Measurements from ENCODE around the gene CCDC181.
A peak's percentile ranks its signal among the peaks of the same experiment; 100 is the strongest.

Gene CCDC181

GRCh38 chr1:169363046-169363730, 64.1 kb downstream of the CCDC181 start:
- H4K20me1 ChIP-seq (ENCODE audit: control insufficient read depth, insufficient read depth, low read depth, low read length), result no peaks in the 10 kb centered on the region
- no peaks in the 10 kb centered on the region for H3K27me3 ChIP-seq (ENCODE audit: control insufficient read depth, low read length)
- no peaks in the 10 kb centered on the region for H3K36me3 ChIP-seq (ENCODE audit: control insufficient read depth, low read length)
- TF ChIP-seq, protein P1, sequence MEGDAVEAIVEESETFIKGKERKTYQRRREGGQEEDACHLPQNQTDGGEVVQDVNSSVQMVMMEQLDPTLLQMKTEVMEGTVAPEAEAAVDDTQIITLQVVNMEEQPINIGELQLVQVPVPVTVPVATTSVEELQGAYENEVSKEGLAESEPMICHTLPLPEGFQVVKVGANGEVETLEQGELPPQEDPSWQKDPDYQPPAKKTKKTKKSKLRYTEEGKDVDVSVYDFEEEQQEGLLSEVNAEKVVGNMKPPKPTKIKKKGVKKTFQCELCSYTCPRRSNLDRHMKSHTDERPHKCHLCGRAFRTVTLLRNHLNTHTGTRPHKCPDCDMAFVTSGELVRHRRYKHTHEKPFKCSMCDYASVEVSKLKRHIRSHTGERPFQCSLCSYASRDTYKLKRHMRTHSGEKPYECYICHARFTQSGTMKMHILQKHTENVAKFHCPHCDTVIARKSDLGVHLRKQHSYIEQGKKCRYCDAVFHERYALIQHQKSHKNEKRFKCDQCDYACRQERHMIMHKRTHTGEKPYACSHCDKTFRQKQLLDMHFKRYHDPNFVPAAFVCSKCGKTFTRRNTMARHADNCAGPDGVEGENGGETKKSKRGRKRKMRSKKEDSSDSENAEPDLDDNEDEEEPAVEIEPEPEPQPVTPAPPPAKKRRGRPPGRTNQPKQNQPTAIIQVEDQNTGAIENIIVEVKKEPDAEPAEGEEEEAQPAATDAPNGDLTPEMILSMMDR (IDR thresholded peaks at IDR 0.05; ENCODE audit: low read depth, low read length, poor library complexity, severe bottlenecking), result no peak
- TF ChIP-seq EZH2phosphoT487 (IDR thresholded peaks at IDR 0.05; ENCODE audit: borderline replicate concordance, low read length), result no peak
- no peak overlapping the region for H3K4me3 ChIP-seq (ENCODE audit: low read length)
- H3K9me3 ChIP-seq (ENCODE audit: control insufficient read depth, insufficient read depth, low read length), result no peaks in the 10 kb centered on the region
- no peaks in the 10 kb centered on the region for H3F3A ChIP-seq (ENCODE audit: control insufficient read depth, insufficient read depth)
- H3K4me1 ChIP-seq (ENCODE audit: control insufficient read depth, low read length), result peaks cover 9% of the 10 kb centered on the region
- H3K9me2 ChIP-seq (replicated peaks; ENCODE audit: control insufficient read depth, low read length), result no peaks in the 10 kb centered on the region
- H3K4me2 ChIP-seq (ENCODE audit: low read length), result no peak overlapping the region
- H3K27ac ChIP-seq (ENCODE audit: low read depth, low read length), result no peak overlapping the region
- peaks cover 4% of the 10 kb centered on the region for H3K79me2 ChIP-seq (ENCODE audit: control insufficient read depth, low read length)

DNA sequence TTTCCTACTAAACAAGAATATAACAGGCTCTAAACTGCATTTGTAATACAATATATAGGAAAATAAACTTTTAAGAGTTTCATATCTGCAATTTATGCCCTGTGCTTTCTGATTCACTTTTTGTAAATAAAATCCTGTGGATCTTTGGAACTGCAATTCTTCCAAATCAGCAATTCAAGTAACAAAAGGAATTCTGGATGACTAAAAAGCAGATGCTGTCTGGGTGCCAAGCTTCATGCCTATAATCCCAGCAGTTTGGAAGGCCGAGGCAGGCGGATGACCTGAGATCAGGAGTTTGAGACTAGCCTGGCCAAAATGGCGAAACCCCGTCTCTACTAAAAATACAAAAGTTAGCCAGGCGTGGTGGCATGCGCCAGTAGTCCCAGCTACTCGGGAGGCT, 66.0 kb downstream of the CCDC181 start:
- H3K79me2 ChIP-seq (ENCODE audit: control insufficient read depth, low read length), result peaks cover under 1% of the 10 kb centered on the region; the same call in 1 of the 2 replicates
- H3F3A ChIP-seq (ENCODE audit: control insufficient read depth, insufficient read depth), result no peaks in the 10 kb centered on the region
- TF ChIP-seq, protein P1 (IDR thresholded peaks at IDR 0.05; ENCODE audit: low read depth, low read length, poor library complexity, severe bottlenecking), result no peak
- TF ChIP-seq EZH2phosphoT487 (IDR thresholded peaks at IDR 0.05; ENCODE audit: borderline replicate concordance, low read length), result no peak
- no peaks in the 10 kb centered on the region for H3K9me2 ChIP-seq (replicated peaks; ENCODE audit: control insufficient read depth, low read length)
- H3K4me3 ChIP-seq (ENCODE audit: low read length), result no peak overlapping the region
- no peak overlapping the region for H3K4me2 ChIP-seq (ENCODE audit: low read length)
- H3K27ac ChIP-seq (ENCODE audit: low read depth, low read length), result no peak overlapping the region
- no peaks in the 10 kb centered on the region for H4K20me1 ChIP-seq (ENCODE audit: control insufficient read depth, insufficient read depth, low read depth, low read length)
- no peaks in the 10 kb centered on the region for H3K4me1 ChIP-seq (ENCODE audit: control insufficient read depth, low read length)
- H3K27me3 ChIP-seq (ENCODE audit: control insufficient read depth, low read length), result no peaks in the 10 kb centered on the region
- no peaks in the 10 kb centered on the region for H3K9me3 ChIP-seq (ENCODE audit: control insufficient read depth, insufficient read depth, low read length)
- H3K36me3 ChIP-seq (ENCODE audit: control insufficient read depth, low read length), result no peaks in the 10 kb centered on the region

DNA sequence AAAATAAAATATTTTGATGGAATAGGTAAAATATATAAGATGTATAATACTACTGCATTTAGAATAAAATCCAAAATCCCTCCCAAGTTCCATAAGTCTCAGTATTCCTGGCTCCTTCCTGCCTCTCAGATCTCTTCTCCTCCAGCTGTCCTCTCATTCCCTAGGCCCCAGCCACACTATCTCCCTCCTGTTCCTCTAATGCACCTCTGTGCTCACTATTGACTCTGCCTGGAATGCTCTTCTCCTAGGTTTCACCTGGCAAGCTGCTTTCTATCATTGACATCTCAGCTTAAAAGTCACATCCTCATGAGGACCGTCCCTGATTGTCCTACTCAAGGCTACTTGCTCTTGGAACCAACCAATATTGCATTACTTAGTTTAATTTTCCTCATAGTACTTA, 66.9 kb downstream of the CCDC181 start:
- H3K9me2 ChIP-seq (replicated peaks; ENCODE audit: control insufficient read depth, low read length), result no peaks in the 10 kb centered on the region
- no peaks in the 10 kb centered on the region for H3K36me3 ChIP-seq (ENCODE audit: control insufficient read depth, low read length)
- H3K27me3 ChIP-seq (ENCODE audit: control insufficient read depth, low read length), result no peaks in the 10 kb centered on the region
- H3K4me3 ChIP-seq (ENCODE audit: low read length), result no peak overlapping the region
- H3K9me3 ChIP-seq (ENCODE audit: control insufficient read depth, insufficient read depth, low read length), result no peaks in the 10 kb centered on the region
- H3K79me2 ChIP-seq (ENCODE audit: control insufficient read depth, low read length), result no peaks in the 10 kb centered on the region
- no peak for TF ChIP-seq EZH2phosphoT487 (IDR thresholded peaks at IDR 0.05; ENCODE audit: borderline replicate concordance, low read length)
- H3F3A ChIP-seq (ENCODE audit: control insufficient read depth, insufficient read depth), result no peaks in the 10 kb centered on the region
- H4K20me1 ChIP-seq (ENCODE audit: control insufficient read depth, insufficient read depth, low read depth, low read length), result no peaks in the 10 kb centered on the region
- no peak overlapping the region for H3K4me2 ChIP-seq (ENCODE audit: low read length)
- H3K4me1 ChIP-seq (ENCODE audit: control insufficient read depth, low read length), result no peaks in the 10 kb centered on the region
- no peak overlapping the region for H3K27ac ChIP-seq (ENCODE audit: low read depth, low read length)

DNA sequence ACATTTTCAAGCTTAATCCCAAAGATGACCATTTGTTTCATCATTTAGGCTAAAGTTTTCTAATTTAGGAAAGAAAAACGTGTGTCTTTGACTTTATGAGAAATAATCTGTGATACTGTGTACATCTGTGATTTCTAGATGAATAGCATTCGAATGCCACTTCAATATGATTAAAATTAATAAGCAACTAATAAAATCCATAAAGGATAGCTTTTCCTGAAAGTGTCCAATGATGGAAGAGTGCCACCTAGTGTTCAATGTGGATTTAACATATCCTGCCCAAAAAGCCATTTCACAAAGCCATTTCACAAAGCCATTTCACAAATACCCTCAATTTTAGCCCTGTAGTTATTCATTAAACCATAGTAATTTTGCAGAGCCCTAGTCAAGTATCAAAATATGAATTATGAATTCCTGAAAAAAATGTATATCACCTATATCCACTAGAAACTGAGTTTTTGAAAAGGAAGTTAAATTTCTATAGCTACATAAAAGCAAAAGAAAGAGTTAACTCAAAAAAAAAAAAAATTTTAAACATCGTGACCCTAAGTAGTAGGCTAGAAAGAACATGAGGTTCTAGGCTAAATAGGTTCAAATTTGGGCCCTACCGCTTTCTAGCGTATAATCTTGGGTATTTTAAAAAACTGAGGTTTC, 78.8 kb downstream of the CCDC181 start:
- H3K79me2 ChIP-seq (ENCODE audit: control insufficient read depth, low read length), result no peaks in the 10 kb centered on the region
- no peak overlapping the region for H3K27ac ChIP-seq (ENCODE audit: low read depth, low read length)
- no peaks in the 10 kb centered on the region for H3K9me3 ChIP-seq (ENCODE audit: control insufficient read depth, insufficient read depth, low read length)
- TF ChIP-seq, protein P1 (IDR thresholded peaks at IDR 0.05; ENCODE audit: low read depth, low read length, poor library complexity, severe bottlenecking), result peak; percentile 78
- TF ChIP-seq EZH2phosphoT487 (IDR thresholded peaks at IDR 0.05; ENCODE audit: borderline replicate concordance, low read length), result no peak
- no peaks in the 10 kb centered on the region for H4K20me1 ChIP-seq (ENCODE audit: control insufficient read depth, insufficient read depth, low read depth, low read length)
- H3K4me3 ChIP-seq (ENCODE audit: low read length), result no peak overlapping the region
- H3K36me3 ChIP-seq (ENCODE audit: control insufficient read depth, low read length), result no peaks in the 10 kb centered on the region
- H3F3A ChIP-seq (ENCODE audit: control insufficient read depth, insufficient read depth), result no peaks in the 10 kb centered on the region
- no peak overlapping the region for H3K4me2 ChIP-seq (ENCODE audit: low read length)
- no peaks in the 10 kb centered on the region for H3K4me1 ChIP-seq (ENCODE audit: control insufficient read depth, low read length)
- no peaks in the 10 kb centered on the region for H3K27me3 ChIP-seq (ENCODE audit: control insufficient read depth, low read length)
- H3K9me2 ChIP-seq (replicated peaks; ENCODE audit: control insufficient read depth, low read length), result no peaks in the 10 kb centered on the region

Measured in DOHH2 (cell line).